Neural progenitor cell (in vitro differentiated cells): ENCODE measurements around the gene CHRM5.

ENCODE experiments used
- CTCF ChIP-seq: fragments of 200-600 bp; sonication (generic); IDR thresholded peaks from 2 replicates; pipeline ENCODE4 v1.5.1; 2017; ENCODE audit warnings: antibody characterized with exemption, mild to moderate bottlenecking
- EZH2 ChIP-seq: fragments of 200-600 bp; sonication (generic); IDR thresholded peaks from 2 replicates; pipeline ENCODE4 v1.6.1; 2017; ENCODE audit warnings: antibody characterized with exemption, mild to moderate bottlenecking, moderate library complexity

- no peak for TF ChIP-seq CTCF
- no peak for TF ChIP-seq EZH2
These were observed 49.8 kb downstream of the CHRM5 start for GRCh38 chr15:34018021-34018645.
